Measurements from ENCODE around the gene HSPA13. TPM values are rescaled to one million over a fixed set of nuclear protein-coding genes. Genes with fewer than 3 reads are reported as not detected.

Gene HSPA13
- total RNA-seq (10 to 100 TPM; 25.4 to 37.3 TPM), polyA plus RNA-seq (ENCODE audit: insufficient read length in 6 of 6) (10 to 100 TPM; 37.0 to 41.1 (median 40.3) TPM)
- long read RNA-seq, donor 1, transcript HSPA13-201 (5 exons, 3,986 nt) = major isoform, 13 of 26 reads
- long read RNA-seq, donor 1, partial matches to known transcripts = 13 of 26 reads
- long read RNA-seq, donor 1, other reads (novel, unspliced or antisense) = 0 of 26 reads
- long read RNA-seq, donor 2, transcript HSPA13-201 (5 exons, 3,986 nt) = major isoform, 6 of 6 reads
- long read RNA-seq, donor 2, partial matches to known transcripts = 0 of 6 reads
- long read RNA-seq, donor 2, other reads (novel, unspliced or antisense) = 0 of 6 reads
- long read RNA-seq, donor 3, transcript HSPA13-201 (5 exons, 3,986 nt) = major isoform, 7 of 7 reads
- long read RNA-seq, donor 3, partial matches to known transcripts = 0 of 7 reads
- long read RNA-seq, donor 3, other reads (novel, unspliced or antisense) = 0 of 7 reads
- long read RNA-seq, donor 4, partial matches to known transcripts = 1 of 2 reads
- long read RNA-seq, donor 4, other reads (novel, unspliced or antisense) = 0 of 2 reads
- long read RNA-seq, donor 5, transcript HSPA13-201 (5 exons, 3,986 nt) = major isoform, 11 of 11 reads
- long read RNA-seq, donor 5, partial matches to known transcripts = 0 of 11 reads
- long read RNA-seq, donor 5, other reads (novel, unspliced or antisense) = 0 of 11 reads
- long read RNA-seq, donor 6, partial matches to known transcripts = 0 of 3 reads
- long read RNA-seq, donor 6, other reads (novel, unspliced or antisense) = 0 of 3 reads
- long read RNA-seq, donor 7, transcript HSPA13-201 (5 exons, 3,986 nt) = major isoform, 6 of 6 reads
- long read RNA-seq, donor 7, partial matches to known transcripts = 0 of 6 reads
- long read RNA-seq, donor 7, other reads (novel, unspliced or antisense) = 0 of 6 reads
- long read RNA-seq, donor 8 = 0 reads
- long read RNA-seq, donor 9 = 0 reads
- long read RNA-seq, donor 10, partial matches to known transcripts = 0 of 1 reads
- long read RNA-seq, donor 10, other reads (novel, unspliced or antisense) = 0 of 1 reads
- long read RNA-seq, donor 11, transcript HSPA13-201 (5 exons, 3,986 nt) = major isoform, 11 of 11 reads
- long read RNA-seq, donor 11, partial matches to known transcripts = 0 of 11 reads
- long read RNA-seq, donor 11, other reads (novel, unspliced or antisense) = 0 of 11 reads
- long read RNA-seq, donor 12, transcript HSPA13-201 (5 exons, 3,986 nt) = major isoform, 6 of 6 reads
- long read RNA-seq, donor 12, partial matches to known transcripts = 0 of 6 reads
- long read RNA-seq, donor 12, other reads (novel, unspliced or antisense) = 0 of 6 reads

- Histone ChIP-seq H3K27me3 (no peaks in the 10 kb centered on the region), H3K4me1 (peaks cover 6 to 43% of the 10 kb centered on the region in 2 donors), H3K27ac (peak within 1 kb of the TSS; percentile 92 to 95), H3K4me3 (peak within 1 kb of the TSS; percentile 84 to 92), H3K9me3 (no peaks in the 10 kb centered on the region), H3K36me3 (peaks cover 0 to 12% of the 10 kb centered on the region in 2 donors)
- TF ChIP-seq CTCF (IDR thresholded peaks at IDR 0.05) = peak in 1 of 2 donors; percentile 27
- DNase-seq = peak; percentile 99 to 100 (median 100)
- intact Hi-C loops (cut with DNase I) = no loop called here
- peak; percentile 98 for ATAC-seq
Measured at GRCh38 chr21:14382835-14383595, at the start of gene HSPA13. Gene HSPA13, minus strand, starts transcription at chr21:14383146. Its CDS starts 27 bp downstream, at chr21:14383119.

DNA sequence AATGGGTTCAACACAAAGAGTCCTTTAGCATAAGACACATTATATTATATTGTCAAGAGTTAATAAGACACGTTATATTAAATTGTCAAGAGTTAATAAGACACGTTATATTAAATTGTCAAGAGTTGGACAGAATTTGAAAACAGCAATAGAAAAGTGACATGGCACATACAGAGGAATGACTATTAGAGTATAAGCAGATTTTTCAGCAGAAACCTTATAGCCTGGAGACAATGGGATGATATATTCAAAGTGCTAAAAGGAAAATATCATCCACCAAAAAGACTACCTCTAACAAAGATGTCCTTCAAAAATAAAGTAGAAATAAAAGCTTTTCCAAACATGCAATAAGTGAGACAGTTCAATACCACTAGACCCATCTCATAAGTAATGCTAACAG lies 36.0 kb upstream of the HSPA13 start:
- peaks cover 0 to 38% of the 10 kb centered on the region in 2 donors for H3K9me3 ChIP-seq
- no peak overlapping the region for H3K27ac ChIP-seq
- intact Hi-C loops (cut with DNase I) = no loop called here
- no peak for TF ChIP-seq CTCF (IDR thresholded peaks at IDR 0.05)
- H3K4me3 ChIP-seq = no peak overlapping the region
- H3K36me3 ChIP-seq = no peaks in the 10 kb centered on the region
- no peak for DNase-seq
- no peaks in the 10 kb centered on the region for H3K27me3 ChIP-seq
- no peak for ATAC-seq
- H3K4me1 ChIP-seq = no peaks in the 10 kb centered on the region

DNA sequence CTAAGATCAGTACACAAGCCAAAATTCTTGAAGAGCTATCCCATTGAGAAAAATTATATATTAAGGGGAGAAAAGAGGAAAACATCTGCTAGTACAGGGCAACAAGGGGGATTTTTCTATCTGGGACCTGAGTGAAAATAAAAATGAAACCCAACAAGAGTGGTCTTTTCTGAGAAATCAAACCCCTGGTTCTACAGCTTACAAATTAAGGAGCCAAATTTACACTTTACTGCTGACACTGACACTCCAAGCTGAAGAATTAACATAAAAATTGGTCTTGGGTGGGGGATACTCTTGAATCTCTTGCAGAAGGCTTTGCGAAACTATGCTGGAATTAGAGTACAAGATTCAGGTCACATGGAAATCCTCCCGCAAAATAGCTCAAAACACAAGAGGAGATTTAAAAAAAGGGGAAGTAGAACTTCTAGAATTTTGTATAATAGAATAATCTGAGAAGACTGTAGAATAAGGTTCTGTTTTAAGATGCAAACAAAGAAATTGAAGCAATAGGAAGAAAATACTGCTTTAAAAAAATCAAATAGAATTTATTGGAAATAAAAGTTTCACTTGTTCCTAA lies 32.1 kb upstream of the HSPA13 start:
- TF ChIP-seq CTCF (IDR thresholded peaks at IDR 0.05) = no peak
- DNase-seq (no peak), ATAC-seq (no peak)
- Histone ChIP-seq H3K27ac (no peak overlapping the region), H3K4me1 (no peaks in the 10 kb centered on the region), H3K36me3 (no peaks in the 10 kb centered on the region), H3K9me3 (peaks cover 0 to 27% of the 10 kb centered on the region in 2 donors), H3K27me3 (no peaks in the 10 kb centered on the region), H3K4me3 (no peak overlapping the region)
- intact Hi-C loops (cut with DNase I) = no loop called here

- ATAC-seq = no peak
- H3K9me3 ChIP-seq = no peaks in the 10 kb centered on the region
- no peak overlapping the region for H3K27ac ChIP-seq
- no peak overlapping the region for H3K4me3 ChIP-seq
- DNase-seq = no peak
- no peak for TF ChIP-seq CTCF (IDR thresholded peaks at IDR 0.05)
- intact Hi-C loops (cut with DNase I) = no loop called here
- H3K4me1 ChIP-seq = no peaks in the 10 kb centered on the region
- H3K27me3 ChIP-seq = no peaks in the 10 kb centered on the region
- no peaks in the 10 kb centered on the region for H3K36me3 ChIP-seq
Measured at GRCh38 chr21:14405962-14406361, 23.0 kb upstream of the HSPA13 start.
